Activated CD4-positive, CD25-positive, alpha-beta regulatory T cell treated with anti-CD3 and anti-CD28 coated beads, Interleukin-2, amount 50 U/mL, for 24 hours (primary cell): Measurements from ENCODE around the gene LSR.
"Not testable (repeated sequence)": the region's sequence is repeated elsewhere in the genome, so short reads cannot be mapped to it uniquely, and the experiment has no call there.

ENCODE experiments used
- ATAC-seq, 2 donors: fragments of 150-1000 bp; cut with Tn5 transposase; one replicate each; pipeline ENCODE4 v1.10.0; 2021; ENCODE audit warnings: mild to moderate bottlenecking in 1 of 2, moderate library complexity in 1 of 2

Gene LSR

GRCh38 chr19:35268536-35269437, 20.0 kb downstream of the LSR start, which contains the start of gene USF2:
TSS of gene USF2 (plus strand) at chr19:35268962. CDS start at chr19:35269102, 140 bp downstream.
- ATAC-seq, result peak; percentile 39 to 41

- peak; percentile 59 to 64 for ATAC-seq
Measured at GRCh38 chr19:35269438-35270117, 20.8 kb downstream of the LSR start.

- ATAC-seq, result no peak
Measured at GRCh38 chr19:35270381-35270811, 21.6 kb downstream of the LSR start.

- no peak for ATAC-seq
Measured at GRCh38 chr19:35271546-35271945, 22.7 kb downstream of the LSR start.

GRCh38 chr19:35272122-35272719, 23.4 kb downstream of the LSR start:
- no peak for ATAC-seq

- no peak for ATAC-seq
Measured at GRCh38 chr19:35272954-35273649, 24.3 kb downstream of the LSR start.

DNA sequence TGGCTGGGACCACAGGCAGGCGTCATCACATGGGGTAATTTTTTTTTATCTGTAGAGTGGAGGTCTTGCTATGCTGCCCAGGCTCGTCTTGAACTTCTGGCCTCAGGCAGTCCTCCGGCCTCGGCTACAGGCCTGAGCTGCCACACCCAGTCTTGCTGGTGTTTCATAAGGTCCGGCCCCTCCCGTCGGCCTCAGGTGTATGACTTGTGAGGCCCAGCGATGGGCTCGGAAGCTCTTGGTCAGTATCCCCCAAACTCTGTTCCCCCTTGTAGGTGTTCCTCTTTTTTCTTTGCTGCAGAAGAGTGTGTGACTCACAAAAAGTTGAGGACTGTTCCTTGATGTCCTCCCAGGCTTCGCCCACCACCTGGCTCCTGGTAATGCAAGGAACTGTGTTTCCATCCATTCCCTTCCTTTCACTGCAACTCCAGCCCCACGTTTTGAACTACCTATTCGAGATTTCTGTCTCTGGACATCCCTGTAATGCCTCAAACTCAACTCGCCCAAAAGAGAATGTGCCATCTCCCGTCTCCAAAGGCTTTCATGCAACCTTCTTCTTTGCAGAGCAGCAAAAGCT, 25.0 kb downstream of the LSR start:
- ATAC-seq, result no peak

DNA sequence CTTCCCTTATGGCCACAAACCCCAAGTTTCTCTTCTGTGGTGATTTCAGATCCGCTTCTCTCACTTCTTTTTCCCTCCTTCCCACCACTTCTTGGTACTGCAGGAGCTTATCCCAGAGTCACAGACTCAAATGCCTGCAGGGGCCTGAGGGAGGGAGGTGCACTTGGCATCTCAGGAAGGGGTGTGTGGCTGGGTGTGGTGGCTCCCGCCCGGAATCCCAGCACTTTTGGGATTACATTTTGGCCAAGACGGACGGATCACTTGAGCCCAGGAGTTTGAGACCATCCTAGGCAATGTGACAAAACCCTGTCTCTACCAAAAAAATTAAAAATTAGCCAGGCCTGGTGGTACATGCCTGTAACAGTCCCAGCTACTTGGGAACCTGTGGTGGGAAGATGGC, 25.5 kb downstream of the LSR start:
- ATAC-seq, result no peak

- ATAC-seq, result no peak
Measured at GRCh38 chr19:35276706-35277281, 28.0 kb downstream of the LSR start.

- no peak for ATAC-seq
Measured at GRCh38 chr19:35278578-35279284, 29.9 kb downstream of the LSR start.

DNA sequence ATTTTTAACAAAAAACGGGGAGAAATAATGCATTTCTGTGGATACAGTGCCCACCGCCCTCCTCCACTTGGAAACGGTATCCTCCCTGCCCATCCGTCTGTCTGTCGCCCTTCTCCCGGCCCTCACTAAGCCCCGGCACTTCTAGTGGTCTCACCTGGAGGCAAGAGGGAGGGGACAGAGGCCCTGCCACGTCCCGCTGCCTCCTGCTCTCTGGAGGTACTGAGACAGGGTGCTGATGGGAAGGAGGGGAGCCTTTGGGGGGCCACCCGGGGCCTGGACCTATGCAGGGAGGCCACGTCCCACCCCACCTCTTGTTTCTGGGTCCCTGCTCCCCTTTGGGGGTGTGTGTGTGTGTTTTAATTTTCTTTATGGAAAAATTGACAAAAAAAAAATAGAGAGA, 30.6 kb downstream of the LSR start:
- no peak for ATAC-seq

- ATAC-seq, result no peak
Measured at GRCh38 chr19:35279985-35280821, 31.4 kb downstream of the LSR start.

- ATAC-seq, result no peak
Measured at GRCh38 chr19:35281303-35281702, 32.5 kb downstream of the LSR start.

DNA sequence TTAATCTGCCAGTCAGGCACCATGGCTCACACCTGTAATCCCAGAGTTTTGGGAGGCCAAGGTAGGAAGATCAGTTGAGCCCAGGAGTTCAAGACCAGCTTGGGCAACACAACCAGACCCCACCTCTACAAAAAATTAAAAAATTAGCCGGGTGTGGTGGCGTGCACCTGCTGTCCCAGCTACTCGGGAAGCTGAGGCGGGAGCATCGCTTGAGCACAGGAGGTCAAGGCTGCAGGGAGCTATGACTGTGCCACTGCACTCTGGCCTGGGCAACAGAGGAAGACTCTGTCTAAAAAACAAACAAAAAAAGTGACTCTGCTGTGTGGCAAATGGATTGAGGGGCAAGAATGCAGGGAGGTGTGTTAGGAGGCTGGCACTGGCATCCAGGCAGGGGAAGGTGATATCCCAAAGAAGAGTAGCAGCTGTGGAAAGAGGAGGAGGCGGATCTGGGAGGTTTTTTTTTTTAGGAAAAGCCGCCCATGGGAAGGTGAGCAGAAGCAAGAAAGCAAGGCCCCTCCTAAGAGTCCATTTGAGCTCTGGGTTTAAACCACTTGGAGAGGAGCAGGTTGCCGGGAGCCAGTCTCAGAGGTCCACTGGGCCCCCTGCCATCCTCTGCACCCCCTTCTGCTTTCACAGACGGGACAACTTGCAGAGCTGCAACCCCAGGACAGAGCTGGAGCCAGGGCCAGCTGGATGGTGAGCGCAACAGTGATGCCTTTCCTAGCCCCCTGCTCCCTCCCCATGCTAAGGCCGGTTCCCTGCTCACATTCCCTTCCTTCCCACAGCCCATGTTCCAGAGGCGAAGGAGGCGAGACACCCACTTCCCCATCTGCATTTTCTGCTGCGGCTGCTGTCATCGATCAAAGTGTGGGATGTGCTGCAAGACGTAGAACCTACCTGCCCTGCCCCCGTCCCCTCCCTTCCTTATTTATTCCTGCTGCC, 35.6 kb downstream of the LSR start:
- no peak for ATAC-seq

- no peak for ATAC-seq
Measured at GRCh38 chr19:35285095-35285449, 36.3 kb downstream of the LSR start.

- ATAC-seq, result not testable (repeated sequence)
Measured at GRCh38 chr19:35285465-35285864, 36.7 kb downstream of the LSR start.

DNA sequence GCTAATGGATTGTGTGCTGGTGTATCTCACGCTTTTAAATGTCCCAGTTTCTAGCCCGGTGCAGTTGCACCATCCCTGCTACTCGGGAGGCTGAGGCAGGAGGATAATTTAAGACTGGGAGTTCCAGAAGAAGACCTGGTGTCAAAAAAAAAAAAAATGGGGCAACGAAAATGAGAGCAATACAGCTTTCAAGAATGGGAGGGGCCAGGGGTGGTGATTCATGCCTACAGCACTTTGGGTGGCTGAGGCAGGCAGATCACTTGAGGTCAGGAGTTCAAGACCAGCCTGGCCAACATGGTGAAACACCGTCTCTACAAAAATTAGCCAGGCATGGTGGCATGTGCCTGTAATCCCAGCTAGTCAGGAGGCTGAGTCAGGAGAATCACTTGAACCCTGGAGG, 37.3 kb downstream of the LSR start:
- ATAC-seq, result not testable (repeated sequence)

- ATAC-seq, result no peak
Measured at GRCh38 chr19:35287713-35288112, 38.9 kb downstream of the LSR start.

- ATAC-seq, result no peak
Measured at GRCh38 chr19:35288331-35288730, 39.5 kb downstream of the LSR start.
